Gastrocnemius medialis (tissue), 4 donors: ENCODE results near the gene ATP1B3.

Experiments used
- CTCF ChIP-seq, 5 experiments: fragments of 450-650 bp in 3 of 5; fragments of 200-600 bp in 2 of 5; sonication (generic) in 2 of 5; IDR thresholded peaks in 4 of 5; conservative IDR thresholded peaks in 1 of 5; 1 replicate in 4 of 5; 2 replicates in 1 of 5; pipeline ENCODE4 v1.5.1; 2016 to 2019; ENCODE audit warnings: antibody characterized with exemption in 5 of 5, mild to moderate bottlenecking in 3 of 5, moderate library complexity in 3 of 5
- POLR2A ChIP-seq, 2 donors: fragments of 450-650 bp; IDR thresholded peaks; one replicate each; pipeline ENCODE4 v1.6.1; 2017; ENCODE audit warnings: antibody characterized with exemption in 2 of 2, mild to moderate bottlenecking in 2 of 2, moderate library complexity in 2 of 2

DNA sequence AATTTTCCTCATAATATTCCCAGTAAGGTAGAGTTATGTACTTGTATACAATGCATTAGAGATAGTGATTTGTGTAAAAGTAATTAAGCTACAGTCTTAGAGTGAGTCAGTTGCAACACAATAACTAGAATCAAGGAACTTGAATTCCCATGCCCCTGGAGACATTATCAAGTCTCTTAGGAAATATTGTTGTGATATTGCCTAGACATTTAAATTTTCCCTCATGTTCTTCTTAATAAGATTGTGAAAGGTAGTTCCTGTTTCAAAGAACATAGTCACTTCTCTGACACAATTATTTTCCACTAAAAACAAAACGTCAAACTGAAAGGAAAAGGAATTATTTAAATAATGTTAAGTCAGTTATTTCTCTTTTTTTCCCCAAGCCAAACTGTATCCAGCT lies 13.0 kb upstream of the ATP1B3 start:
- TF ChIP-seq CTCF (IDR thresholded peaks at IDR 0.05 in 4 of 5, conservative IDR thresholded peaks at IDR 0.05 in 1 of 5), result no peak
- TF ChIP-seq POLR2A (IDR thresholded peaks at IDR 0.05), result no peak
